Globus pallidus (tissue), 1 donor: Measurements from ENCODE around the gene CDRT15L2.
"Not testable (repeated sequence)": the region's sequence is repeated elsewhere in the genome, so short reads cannot be mapped to it uniquely, and the experiment has no call there.

Experiments used
- DNase-seq: peaks from one replicate; pipeline ENCODE4 v3.0.0-alpha.2; 2015; ENCODE audit warnings: low spot score

Gene CDRT15L2

DNA sequence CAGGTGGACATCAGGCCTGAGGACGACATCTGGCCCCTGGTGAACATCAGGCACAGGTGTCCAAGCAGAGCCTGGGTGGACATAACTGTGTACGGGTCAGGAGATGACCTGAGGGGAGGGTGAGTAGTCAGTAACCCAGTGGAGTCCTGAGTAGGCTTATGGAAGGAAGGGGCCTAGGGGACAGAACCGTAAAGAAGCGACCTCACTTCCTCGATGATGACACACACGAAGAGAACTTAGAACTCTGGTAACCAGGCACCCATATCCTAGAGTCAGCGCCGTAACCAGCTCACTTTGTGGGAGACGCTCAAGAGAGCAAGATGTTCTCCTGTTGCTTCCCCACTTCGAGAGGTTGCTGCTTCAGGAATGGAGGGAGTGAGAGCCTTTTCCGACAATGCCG is at the start of gene CDRT15L2:
Gene CDRT15L2, plus strand, starts transcription at position 301 of the 400 bp plus-strand sequence. Its CDS starts 20 bp downstream, at position 321.
- not testable (repeated sequence) for DNase-seq

DNA sequence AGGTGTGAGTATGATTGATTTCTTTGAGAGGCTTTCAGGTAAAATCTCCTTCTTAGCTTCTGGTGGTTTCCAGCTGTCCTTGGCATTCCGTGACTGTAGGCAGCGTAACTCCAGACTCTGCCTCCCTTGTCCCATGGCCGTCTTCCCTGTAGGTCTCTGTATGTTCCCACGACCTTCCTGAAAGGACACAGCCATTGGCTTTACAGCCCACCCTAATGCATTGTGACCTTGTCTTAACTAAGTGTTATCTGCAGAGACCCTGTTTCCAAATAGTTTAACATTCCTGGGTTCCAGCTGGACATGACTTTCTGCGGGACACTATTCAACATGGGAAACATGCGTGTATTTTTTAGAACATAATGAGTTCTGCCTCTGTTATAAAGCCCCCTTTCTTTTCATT is 49.4 kb upstream of the CDRT15L2 start:
- not testable (repeated sequence) for DNase-seq

DNA sequence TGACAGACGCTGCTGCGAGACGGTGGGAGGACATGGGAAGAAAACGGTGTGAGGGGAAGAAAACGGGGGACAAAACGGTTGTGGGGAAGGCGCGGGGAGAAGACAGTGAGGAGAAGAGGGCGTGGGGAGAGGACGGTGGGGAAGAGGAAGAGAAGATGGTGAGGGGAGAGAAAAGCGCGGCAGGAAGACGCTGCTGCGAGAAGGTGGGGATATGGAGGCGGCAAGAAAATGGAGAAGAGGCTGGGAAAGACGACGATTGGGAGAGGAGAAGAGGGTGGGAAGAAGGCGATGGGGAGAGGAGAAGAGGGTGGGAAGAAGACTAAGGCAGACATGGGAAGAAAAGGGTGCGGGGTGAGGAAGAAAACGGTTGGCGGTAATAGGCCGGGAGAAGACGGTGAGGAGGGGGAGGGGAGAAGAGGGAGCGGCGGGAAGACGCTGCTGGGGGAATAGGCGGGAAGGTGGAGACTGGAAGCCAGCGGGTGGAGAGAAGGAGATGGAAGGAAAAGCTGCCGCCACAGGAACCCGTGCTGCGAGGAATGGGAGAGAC is 46.9 kb upstream of the CDRT15L2 start:
- DNase-seq, result not testable (repeated sequence)

DNA sequence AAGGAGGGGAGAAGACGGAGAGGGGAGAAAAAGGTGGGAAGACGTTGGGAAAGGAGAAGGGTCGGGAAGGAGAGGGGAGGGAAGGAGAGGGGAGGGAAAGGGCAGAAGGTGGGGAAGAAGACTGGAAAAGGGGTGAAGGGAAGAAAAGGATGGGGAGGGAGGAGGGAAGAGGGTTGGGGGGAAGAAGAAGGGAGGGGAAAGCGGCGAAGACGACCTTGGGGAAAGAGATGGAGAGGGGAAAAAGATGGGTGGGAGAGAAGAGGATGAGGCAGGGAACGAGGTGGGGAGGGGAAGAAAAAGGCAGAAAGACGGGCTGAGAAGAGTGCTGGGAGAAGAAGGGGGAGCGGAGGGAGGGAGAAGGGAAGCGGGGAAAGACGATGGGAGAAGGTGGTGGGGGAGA is 46.3 kb upstream of the CDRT15L2 start:
- not testable (repeated sequence) for DNase-seq

DNA sequence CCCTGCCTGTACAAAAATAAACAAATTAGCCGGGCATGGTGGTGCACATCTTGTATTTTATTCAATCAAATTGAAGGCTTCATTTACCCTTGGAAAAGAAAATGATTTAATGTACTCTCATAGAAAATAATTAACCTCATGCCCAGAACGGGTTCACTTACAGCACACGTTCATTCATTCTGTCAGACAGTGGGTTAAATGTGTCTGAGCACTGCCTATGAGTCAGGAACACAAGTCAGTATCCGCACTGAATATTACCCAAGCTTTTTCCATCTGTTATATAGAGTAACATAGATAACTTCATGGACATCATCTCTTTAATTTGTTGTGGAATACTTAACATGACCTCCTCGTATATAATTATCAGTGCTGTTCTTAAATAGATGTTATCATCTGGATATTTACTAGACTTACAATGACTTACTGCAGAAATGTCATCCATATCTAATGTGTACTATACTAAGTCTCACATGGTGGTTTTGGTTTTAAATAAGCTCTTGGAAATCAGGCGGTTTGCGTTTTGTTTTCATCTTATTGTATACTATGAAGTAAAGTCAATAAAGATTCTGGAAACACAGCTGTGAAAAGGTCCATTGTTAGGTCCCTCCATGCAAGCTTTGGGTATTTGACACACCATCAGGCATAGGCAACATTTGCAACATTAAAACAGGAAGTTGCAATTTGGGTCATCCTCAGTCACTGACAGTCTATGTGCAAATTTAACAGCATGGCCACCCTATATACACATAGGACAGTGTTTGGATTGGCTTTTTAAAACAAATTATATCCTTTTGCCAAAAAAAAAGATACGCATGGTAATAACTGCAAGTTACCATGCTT is 44.6 kb upstream of the CDRT15L2 start:
- DNase-seq, result not testable (repeated sequence)

DNA sequence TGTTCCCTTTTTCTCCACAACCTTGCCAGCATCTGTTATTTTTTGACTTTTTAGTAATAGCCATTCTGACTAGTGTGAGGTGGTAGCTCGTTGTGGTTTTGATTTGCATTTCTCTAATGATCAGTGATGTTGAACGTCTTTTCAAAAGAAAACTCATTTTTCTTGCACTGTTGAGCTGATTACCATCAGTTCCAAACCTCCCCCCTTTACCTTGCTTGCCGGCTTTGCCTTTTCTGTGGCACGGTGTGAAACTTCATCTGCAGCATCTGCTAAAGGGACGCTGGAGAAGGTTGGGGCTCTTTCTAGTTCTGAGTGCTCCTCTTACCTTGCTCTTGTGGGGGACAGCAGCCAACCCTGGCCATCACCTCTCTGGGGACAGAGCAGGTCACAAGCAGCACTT is 39.1 kb upstream of the CDRT15L2 start:
- not testable (repeated sequence) for DNase-seq

DNA sequence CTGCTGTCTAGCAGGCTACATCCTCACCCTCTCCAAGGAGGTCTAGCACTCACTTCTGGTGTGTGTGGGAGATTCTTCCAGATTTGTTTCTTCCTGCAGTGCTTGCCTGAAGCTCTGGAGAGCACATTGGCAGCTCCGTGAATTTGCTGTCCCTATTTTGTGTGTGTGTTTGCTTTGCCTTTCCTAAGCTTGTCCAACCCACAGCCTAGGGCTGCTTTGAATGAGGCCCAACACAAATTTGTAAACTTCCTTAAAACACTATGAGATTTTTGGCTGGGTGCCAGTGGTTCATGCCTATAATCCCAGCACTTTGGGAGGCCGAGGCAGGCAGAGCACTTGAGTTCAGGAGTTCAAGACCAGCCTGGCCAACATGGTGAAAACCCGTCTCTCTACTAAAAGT is 38.7 kb upstream of the CDRT15L2 start:
- not testable (repeated sequence) for DNase-seq

DNA sequence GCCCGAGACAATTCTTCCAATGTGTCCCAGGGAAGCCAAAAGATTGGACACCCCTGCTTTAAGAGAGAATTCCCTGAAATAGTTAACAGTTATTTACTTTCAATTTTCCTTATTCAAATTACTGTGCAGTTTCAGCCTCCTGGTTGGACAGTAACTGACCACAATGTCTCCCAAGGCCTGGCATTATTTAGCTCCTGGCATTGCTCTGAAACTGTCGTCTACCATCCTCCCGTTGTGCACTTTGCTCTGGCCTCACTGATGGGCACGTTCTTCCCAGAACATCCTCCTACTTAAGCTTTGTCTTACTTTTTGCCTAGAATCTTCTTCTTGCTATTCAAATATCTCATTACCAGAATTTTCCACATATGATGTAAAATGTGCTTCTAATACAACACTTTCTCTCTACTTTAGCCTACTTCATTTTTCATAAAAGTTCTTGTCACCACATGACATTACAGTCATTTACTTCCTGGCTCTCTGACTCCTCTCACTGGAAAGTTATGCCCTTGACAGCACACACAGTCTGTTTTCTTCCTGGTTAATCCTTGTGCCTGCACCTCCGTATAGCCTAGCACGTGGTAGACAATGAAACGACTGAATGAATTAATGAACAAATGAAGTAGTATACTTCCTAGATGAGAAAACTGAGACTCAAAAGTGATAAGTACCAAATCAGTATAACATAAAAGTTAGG is 37.5 kb upstream of the CDRT15L2 start:
- DNase-seq, result not testable (repeated sequence)

DNA sequence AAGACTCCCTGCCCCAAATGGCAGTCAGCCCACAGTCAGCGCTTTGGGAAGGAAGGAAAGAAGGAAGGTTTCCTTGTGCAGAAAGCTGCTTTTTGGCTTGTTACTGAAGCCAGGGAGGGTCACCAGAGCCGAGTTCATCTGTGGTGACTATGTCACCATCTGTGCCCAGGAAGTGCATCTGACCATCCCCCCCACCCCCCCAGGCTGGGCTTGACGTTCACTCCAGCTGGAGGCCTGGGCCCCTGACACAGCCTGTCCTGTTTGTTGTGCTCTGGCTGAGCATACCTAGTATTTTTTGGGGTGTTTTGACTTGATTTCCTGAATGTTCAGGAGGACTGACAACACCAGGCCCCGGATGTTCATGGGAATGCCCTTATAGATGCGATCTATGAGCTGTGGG is 31.6 kb upstream of the CDRT15L2 start:
- DNase-seq, result not testable (repeated sequence)

DNA sequence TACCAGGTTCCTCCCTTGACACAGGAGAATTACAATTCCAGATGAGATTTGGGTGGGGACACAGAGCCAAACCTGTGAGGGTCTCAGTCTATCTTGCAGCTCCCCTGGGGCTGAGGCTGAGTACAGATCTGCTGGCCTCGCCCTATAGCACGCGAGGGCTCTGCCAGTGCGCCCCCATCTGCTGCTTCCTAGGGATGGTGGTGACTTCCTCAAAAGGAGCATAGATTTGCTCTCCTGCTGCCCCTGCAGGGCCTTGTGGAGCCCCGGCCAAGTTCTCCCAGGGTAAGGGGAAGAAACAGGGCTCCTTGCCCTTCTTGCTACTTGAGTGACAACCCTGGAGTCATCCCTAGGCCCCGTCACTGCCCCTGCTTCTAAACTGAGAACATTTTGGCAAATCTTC is 26.6 kb upstream of the CDRT15L2 start:
- not testable (repeated sequence) for DNase-seq

DNA sequence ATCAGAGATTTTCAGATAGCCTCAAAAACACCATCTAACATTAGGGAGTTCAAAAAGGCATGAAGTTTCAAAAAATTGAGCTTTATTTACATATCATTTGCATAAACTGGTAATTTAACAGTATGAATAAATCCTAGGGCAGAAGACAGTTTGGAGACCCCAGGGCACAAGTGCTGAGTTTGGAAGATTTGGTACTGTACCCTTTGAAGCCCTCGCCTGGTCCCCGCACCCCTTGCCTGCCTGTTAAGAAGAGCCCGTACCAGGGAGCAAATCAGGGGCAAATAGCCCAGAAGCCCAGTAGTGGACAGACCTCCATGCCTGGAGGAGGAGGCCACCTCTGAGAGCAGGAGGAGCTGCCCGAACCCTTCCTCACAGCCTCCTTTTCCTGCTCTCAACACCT is 24.8 kb upstream of the CDRT15L2 start:
- not testable (repeated sequence) for DNase-seq

DNA sequence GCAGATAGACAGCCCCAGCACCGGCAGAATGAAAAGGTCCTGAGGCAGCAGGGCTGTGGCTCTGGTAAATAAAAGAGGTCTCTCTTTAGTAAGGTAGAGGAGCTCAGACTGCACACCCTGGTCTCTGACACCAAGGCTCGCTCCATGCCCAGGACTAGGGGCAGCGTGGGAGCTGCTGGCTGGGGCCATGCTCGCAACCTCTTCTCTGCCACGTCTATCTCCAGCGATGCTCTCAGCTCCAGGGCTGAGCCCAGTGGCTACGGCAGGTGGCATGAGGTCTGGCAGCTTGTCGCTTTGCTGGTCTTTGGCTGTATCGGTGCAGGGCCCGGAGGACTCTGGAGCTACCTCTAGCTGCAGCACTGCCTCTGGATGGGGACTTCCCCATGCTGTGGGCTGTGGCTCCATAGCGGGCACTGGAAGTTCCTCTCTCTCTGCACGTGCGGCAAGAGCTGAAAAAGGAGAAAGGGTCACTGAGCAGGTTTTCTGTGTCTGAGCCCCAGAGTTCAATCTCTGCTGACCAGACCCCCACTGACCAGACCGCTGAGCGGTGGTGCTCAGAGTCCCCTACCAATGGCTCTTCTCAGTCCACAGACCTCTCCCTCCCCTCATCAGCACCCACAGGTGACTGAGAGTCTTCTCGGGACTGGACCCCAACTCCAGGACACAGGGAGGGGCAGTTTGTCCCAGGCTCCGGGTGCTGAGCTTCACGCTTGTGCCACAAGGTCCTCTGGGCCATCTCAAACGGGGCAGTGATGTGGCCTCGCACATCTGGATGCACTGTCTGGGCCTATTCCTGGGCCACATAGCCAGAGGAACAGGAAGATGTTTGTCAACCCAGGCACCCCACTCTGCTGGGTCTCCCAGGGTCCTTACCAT is 24.2 kb upstream of the CDRT15L2 start:
- DNase-seq, result not testable (repeated sequence)

DNA sequence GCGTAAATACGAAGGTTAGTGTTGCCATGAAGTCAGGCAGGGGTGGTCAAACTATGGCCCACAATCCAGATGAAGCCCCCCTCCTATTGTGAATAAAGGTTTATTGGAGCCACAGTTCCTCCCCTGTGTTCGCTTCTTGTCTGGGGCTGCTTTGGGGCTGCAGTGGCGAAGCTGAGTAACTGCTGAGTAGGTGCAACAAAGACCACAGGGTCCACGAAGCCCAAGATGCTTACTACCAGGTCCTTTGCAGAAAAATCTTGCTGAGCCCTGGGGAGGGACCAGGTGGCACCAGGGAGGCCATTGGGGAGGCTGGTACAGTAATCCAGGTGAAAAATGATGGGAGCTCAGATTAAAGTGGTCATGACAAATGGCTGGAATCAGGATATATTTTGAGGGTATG is 21.4 kb upstream of the CDRT15L2 start:
- not testable (repeated sequence) for DNase-seq

DNA sequence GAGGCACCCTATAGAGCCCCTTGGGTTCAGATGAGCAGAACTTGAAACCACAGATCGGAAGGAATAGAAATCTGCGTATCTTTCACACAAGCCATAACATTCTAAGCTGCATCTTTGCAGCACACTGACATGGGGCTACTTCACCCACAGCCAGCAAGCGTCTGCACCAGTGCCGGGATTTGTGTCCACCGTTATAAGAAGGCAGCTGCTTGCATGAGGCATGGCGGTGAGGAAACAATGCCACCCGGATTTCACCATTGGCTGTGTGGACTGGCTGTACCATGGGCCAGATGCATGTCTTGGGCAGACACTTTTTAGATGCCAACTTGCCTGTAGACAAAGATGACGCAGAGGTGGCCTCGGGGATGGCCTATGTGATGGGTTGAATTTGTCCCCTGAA is 20.5 kb upstream of the CDRT15L2 start:
- DNase-seq, result not testable (repeated sequence)

DNA sequence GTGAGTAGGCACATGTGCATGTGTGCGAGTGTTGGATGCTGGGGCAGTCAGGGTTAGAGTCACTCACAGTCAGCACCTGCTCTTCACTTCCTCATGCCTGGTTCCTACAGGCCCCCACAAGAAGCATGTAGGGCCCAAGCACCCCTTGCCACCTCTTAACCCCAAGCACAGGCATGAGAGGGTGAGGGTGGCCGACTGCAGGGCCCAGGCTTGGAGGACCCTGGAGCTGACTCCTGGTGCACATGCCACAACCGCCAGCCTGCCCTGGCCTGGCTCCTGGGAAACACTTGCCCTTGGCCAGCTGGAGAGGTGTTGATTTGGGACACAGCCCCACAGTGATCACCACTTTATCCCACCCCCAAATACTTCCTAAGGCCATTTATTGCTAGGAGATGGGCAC is 16.9 kb upstream of the CDRT15L2 start:
- DNase-seq, result no peak

DNA sequence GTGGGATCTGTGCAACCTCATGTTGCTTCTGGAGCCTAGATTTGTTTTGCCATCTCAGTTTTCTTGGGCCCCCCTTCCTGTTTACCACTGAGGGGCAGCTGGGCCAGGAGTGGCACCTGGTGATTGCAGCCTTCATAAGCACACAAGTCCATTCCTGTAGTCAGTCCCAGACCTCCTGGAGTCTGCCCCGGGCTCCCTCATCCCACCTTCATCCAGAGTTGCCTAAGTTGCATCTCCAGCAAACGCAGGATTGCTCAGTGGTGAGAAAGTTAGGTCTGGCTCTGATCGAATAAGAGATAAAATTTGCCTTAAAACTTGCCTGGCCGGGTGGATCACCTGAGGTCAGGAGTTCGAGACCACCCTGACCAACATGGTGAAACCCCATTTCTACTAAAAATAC is 14.3 kb upstream of the CDRT15L2 start:
- DNase-seq, result not testable (repeated sequence)

DNA sequence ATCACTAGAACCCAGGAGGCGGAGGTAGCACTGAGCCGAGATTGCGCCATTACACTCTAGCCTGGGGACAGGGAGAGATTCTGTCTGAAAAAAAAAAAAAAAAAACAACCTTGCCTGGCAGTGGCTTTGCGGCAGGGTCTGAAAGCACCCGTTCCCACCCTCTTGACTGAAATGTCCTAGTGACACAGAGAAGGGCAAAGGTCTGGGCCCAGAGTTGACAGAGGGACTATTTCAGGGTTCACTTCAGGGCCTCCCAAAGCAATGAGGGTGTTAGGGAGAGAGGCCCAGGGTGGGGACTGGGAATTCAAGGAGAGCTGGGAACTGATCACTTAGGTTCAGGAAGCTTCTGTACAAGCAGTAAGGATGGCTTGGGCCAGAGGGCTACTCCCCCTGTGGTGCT is 13.8 kb upstream of the CDRT15L2 start:
- DNase-seq, result no peak

DNA sequence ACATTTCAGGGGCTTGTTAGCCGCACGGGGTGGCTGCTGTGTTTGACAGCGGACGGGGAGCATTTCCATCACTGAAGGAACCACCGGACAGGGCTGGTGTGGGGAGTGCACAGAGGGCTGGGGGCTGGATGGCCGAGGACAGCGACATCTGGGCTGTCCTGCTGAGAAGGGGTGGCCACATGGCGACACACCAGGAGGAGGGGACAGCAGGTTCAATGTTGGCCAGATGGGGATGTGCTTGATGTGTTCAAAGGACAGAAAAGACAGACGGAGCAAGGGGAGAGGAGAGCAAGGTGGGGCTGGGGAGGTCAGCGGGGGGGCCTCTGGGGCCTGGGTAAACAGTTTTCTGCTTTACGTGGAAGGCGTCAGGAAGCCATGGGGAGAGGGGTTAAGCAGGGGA is 12.8 kb upstream of the CDRT15L2 start:
- not testable (repeated sequence) for DNase-seq

DNA sequence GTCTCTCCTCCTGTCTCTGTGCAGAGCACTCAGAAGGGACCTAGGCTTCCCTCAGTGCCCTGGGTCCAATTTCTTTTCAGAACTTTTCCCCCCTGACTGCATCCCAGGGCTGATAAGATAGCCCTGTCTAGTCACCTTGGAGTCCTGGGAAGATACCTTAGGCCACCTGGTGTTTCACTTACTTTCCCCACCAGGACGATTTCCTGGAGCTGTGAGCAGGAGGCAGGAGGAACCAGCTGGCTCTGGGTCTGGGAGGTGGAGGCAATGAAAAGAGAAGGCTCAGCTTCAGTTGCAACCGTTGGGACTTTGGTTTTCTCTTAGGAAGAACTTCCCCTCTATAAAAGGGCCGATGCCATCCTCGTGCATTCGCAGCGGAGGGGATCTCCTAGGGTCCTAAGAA is 12.1 kb upstream of the CDRT15L2 start:
- not testable (repeated sequence) for DNase-seq

DNA sequence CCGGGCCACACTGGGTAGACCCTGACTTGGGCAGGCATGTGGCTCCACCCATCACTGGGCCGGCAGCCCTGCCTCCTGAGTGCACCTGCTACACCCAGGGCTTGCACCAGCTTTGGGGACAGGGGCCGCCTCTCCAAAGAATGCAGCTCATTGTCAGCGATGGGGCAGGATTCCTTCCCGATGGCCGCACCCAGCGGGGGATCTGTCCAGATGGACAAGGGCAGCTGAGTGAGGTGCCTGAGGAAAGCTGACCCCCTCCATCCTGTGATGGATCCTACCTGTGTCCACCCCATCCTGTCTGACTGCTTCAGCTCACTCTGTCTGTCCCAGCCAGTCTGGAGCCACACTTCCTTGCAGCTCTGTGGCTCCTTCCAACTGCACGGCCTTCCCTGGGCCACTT is 10.9 kb upstream of the CDRT15L2 start:
- not testable (repeated sequence) for DNase-seq

DNA sequence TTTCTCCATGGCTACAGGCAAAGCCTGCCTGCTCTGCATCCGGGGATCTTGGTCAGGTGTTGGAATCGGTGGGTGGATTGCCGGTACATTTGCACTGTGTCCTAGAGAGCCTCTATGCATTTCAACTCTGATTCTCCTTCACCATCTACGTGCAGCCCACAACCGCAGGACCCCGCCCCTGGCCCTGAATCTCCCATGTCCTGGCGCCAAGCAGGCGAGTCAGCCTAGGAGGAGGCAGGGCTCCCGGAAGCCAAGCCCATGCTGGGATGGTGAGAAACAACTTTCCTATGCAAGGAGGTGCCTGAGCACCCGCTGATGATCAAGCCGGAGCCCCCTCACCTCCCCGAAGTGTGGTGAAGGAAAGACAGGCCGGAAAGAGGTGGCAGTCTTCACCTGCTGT is 7.9 kb upstream of the CDRT15L2 start:
- DNase-seq, result not testable (repeated sequence)

DNA sequence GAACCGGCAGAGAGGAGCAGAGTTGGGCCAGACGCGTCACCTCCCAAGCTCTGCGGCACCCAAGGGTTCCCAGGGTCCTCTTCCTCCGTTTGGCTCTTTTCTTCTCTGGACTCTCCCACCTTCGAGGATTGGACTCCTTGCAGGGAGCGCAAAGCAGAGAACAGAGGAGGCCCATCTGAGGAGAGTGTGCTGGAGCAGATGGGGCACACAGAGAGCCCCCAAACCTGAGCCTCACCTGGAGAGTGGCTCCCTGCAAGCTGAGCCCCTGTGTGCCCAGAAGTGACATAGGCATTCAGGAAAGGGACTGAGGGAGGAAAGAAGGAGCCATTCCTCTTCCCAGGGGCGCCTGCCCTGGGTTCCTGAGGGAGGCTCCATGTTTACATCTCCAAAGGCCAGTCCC is 6.3 kb upstream of the CDRT15L2 start:
- not testable (repeated sequence) for DNase-seq
